Activated CD8-positive, alpha-beta memory T cell treated with anti-CD3 and anti-CD28 coated beads, Interleukin-2, amount 50 U/mL, for 24 hours (primary cell): ENCODE data around the gene SREBF2.
A peak's percentile ranks its signal among the peaks of the same experiment; 100 is the strongest.

Experiments
- DNase-seq: peaks from one replicate; pipeline ENCODE4 v3.0.0-alpha.2; 2020; ENCODE audit errors: extremely low read depth

Gene SREBF2

GRCh38 chr22:41832553-41833368 is at the start of gene SREBF2:
Gene SREBF2 (plus strand): TSS chr22:41833105. CDS start chr22:41833271, 166 bp downstream.
- peak; percentile 99 for DNase-seq

- no peak for DNase-seq
Observed at GRCh38 chr22:41787331-41787730, 45.6 kb upstream of the SREBF2 start.

GRCh38 chr22:41793871-41794270 is 39.0 kb upstream of the SREBF2 start:
- DNase-seq = no peak

- no peak for DNase-seq
Observed at GRCh38 chr22:41798736-41799135, 34.2 kb upstream of the SREBF2 start.

GRCh38 chr22:41799486-41800347 is 33.2 kb upstream of the SREBF2 start:
- DNase-seq = no peak

GRCh38 chr22:41800348-41801146 is 32.4 kb upstream of the SREBF2 start, which contains the start of gene CCDC134:
Gene CCDC134 (plus strand): TSS chr22:41800679. CDS start chr22:41808891, 8,212 bp downstream.
- DNase-seq = peak; percentile 68

- no peak for DNase-seq
Observed at GRCh38 chr22:41801147-41801819, 31.6 kb upstream of the SREBF2 start.

GRCh38 chr22:41801886-41802285 is 31.0 kb upstream of the SREBF2 start:
- no peak for DNase-seq

- DNase-seq = no peak
Observed at GRCh38 chr22:41805639-41806038, 27.3 kb upstream of the SREBF2 start.

GRCh38 chr22:41808400-41808799 is 24.5 kb upstream of the SREBF2 start:
- no peak for DNase-seq

GRCh38 chr22:41810022-41810421 is 22.9 kb upstream of the SREBF2 start:
- no peak for DNase-seq

- no peak for DNase-seq
Observed at GRCh38 chr22:41812805-41813545, 19.9 kb upstream of the SREBF2 start.

GRCh38 chr22:41813726-41814410 is 19.0 kb upstream of the SREBF2 start:
- no peak for DNase-seq

GRCh38 chr22:41815716-41816115 is 17.2 kb upstream of the SREBF2 start:
- DNase-seq = no peak

GRCh38 chr22:41816241-41816640 is 16.7 kb upstream of the SREBF2 start:
- DNase-seq = no peak

- no peak for DNase-seq
Observed at GRCh38 chr22:41816871-41817270, 16.0 kb upstream of the SREBF2 start.

GRCh38 chr22:41818011-41818410 is 14.9 kb upstream of the SREBF2 start:
- no peak for DNase-seq

- DNase-seq = no peak
Observed at GRCh38 chr22:41818596-41818995, 14.3 kb upstream of the SREBF2 start.

GRCh38 chr22:41819257-41819656 is 13.6 kb upstream of the SREBF2 start:
- no peak for DNase-seq

- DNase-seq = no peak
Observed at GRCh38 chr22:41820447-41820846, 12.5 kb upstream of the SREBF2 start.
